GM18505 (cell line): ENCODE results near the gene GALNT10.
A peak's percentile ranks its signal among the peaks of the same experiment; 100 is the strongest.

Experiments used
- ATAC-seq: cut with Tn5 transposase; IDR thresholded peaks from one replicate; pipeline ENCODE4 v1.9.1; 2021; ENCODE audit not compliant: unreplicated experiment
- POLR2A ChIP-seq: IDR thresholded peaks from 4 replicates; pipeline ENCODE4 v1.6.1; 2011; ENCODE audit warnings: borderline replicate concordance; ENCODE audit not compliant: insufficient read depth, insufficient read length; ENCODE audit errors: extremely low read depth

GALNT10 gene

GRCh38 chr5:154205441-154206117, 15.0 kb downstream of the GALNT10 start:
- TF ChIP-seq POLR2A: no peak
- no peak for ATAC-seq

- no peak for ATAC-seq
- no peak for TF ChIP-seq POLR2A
These were observed 15.8 kb downstream of the GALNT10 start for GRCh38 chr5:154206311-154206710.

- TF ChIP-seq POLR2A: no peak
- no peak for ATAC-seq
These were observed 16.7 kb downstream of the GALNT10 start for GRCh38 chr5:154207204-154207603.

- TF ChIP-seq POLR2A: no peak
- ATAC-seq: no peak
These were observed 19.1 kb downstream of the GALNT10 start for GRCh38 chr5:154209591-154210081.

- TF ChIP-seq POLR2A: no peak
- no peak for ATAC-seq
These were observed 19.6 kb downstream of the GALNT10 start for GRCh38 chr5:154210163-154210562.

- no peak for TF ChIP-seq POLR2A
- no peak for ATAC-seq
These were observed 21.3 kb downstream of the GALNT10 start for GRCh38 chr5:154211641-154212390.

GRCh38 chr5:154213592-154213991, 23.1 kb downstream of the GALNT10 start:
- no peak for TF ChIP-seq POLR2A
- ATAC-seq: no peak

- peak; percentile 78 for ATAC-seq
- no peak for TF ChIP-seq POLR2A
These were observed 24.0 kb downstream of the GALNT10 start for GRCh38 chr5:154214371-154215106.

GRCh38 chr5:154215571-154216325, 25.2 kb downstream of the GALNT10 start:
- no peak for ATAC-seq
- TF ChIP-seq POLR2A: no peak

- ATAC-seq: no peak
- no peak for TF ChIP-seq POLR2A
These were observed 26.9 kb downstream of the GALNT10 start for GRCh38 chr5:154217462-154217861.

- no peak for TF ChIP-seq POLR2A
- ATAC-seq: no peak
These were observed 28.3 kb downstream of the GALNT10 start for GRCh38 chr5:154218786-154219185.

- no peak for ATAC-seq
- no peak for TF ChIP-seq POLR2A
These were observed 30.1 kb downstream of the GALNT10 start for GRCh38 chr5:154220625-154221024.
